Measurements from ENCODE around the gene FASLG. TPM values are rescaled to one million over a fixed set of nuclear protein-coding genes. Genes with fewer than 3 reads are reported as not detected.
"Not testable (repeated sequence)": the region's sequence is repeated elsewhere in the genome, so short reads cannot be mapped to it uniquely, and the experiment has no call there.

Gene FASLG
- total RNA-seq, 1 experiment from 2014 or later, result not detected

DNA sequence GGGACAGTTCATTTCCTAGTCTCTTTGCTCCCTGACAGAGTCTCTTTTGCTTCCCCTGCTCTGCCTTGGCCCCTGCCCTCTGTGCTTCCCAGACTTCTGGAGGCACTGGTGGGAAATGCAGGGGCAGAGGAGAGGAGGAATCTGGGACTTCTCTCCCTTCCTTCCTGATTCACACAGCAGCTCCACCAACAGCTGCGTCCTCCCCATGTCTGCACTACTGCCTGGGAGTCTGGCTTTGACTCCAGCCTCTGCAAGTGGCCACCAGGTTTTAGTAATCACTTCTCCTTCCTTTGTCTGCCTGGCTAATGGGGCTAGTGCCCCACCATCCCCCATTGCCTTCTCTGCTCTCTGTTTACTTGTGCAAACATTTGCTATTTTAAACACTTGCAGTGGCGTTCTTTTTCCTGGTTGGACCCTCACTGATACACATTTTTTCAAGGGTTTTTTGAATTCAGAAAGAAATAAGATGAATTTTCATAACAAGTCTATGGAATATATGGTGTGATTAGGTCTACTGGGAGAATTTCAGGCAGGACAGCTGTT lies 21.9 kb downstream of the FASLG start:
- DNase-seq (ENCODE audit: low spot score), result no peak

DNA sequence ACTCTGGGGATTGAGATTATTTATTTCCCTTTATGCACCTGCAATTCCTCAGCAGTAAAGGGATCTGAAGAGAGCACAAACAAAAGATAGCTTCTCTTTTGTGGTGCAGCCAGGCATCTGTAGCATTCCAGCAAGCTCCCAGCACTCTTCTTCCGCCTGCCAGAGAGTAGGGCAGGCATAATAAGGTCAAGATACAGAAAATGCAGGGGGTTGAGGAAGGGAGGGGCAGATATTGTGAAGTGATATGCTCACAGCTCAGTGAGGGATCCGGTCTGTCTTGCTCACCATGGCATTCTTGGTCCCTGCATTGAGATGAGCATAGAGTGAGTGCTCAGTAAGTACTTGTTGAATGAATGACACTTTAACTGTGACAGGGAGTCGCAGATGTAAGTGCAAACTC lies 23.9 kb downstream of the FASLG start:
- DNase-seq (ENCODE audit: low spot score), result no peak

DNA sequence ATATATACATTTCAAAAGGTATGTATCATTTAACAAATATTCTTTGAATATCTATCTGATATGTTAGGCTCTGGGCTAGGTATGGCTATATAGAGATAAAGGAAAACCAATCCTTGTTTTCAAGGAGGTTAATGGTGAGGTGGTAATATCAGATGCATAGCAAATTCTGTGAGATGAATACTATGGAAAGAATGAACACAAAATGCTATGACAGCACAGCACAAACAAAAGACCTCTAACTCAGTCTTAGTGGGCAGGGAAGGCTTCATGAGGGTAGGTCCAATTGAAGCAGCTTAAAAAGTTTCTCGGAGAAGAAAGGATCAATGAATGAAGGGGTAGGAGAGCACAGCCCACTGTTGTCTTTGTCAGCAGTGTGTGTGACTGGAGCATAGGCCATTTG lies 27.2 kb downstream of the FASLG start:
- no peak for DNase-seq (ENCODE audit: low spot score)

DNA sequence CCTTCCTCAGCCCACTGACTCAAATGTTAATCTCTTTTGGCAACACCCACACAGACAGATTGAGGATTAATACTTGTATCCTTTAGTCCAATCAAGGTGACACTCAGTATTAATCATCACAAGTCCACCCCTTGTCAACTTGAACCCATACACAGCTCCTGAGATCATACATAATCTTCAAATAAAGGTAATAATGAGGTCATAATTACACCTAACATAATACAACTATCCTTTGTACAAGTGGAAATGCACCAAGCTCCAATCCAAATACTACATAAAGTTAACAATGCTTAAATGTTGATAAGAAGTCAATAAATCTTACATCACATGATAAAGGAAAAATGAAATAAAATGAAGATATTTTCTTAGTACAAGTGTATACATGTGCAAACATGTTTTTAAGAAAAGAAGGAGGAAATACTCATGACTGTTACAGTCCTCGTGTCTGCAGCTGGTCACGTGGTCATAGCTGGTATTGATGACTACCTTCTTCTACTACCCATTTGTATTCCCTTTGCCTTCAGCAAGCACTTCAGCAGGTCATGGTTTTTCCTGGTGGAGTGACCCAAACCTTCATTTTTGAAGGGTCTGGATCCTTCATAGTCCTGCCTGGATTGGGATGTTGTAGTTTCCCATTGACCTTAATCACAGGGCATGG lies 29.7 kb downstream of the FASLG start:
- not testable (repeated sequence) for DNase-seq (ENCODE audit: low spot score)

DNA sequence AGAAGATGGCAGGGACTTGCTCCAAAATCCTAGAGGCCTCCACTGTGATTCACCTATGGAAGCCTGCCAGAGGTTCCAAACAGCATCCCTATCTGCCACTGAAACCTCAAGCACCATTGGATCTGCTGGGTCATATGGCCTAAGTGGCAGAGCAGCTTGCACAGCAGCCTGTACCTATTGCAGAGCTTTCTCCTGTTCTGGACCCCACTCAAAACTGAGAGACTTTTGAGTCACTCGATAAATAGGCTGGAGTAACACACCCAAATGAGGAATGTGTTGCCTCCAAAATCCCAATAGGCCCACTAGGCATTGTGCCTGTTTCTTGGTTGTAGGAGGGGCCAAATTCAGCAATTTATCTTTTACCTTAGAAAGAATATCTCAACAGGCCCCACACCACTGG lies 32.0 kb downstream of the FASLG start:
- DNase-seq (ENCODE audit: low spot score), result not testable (repeated sequence)

DNA sequence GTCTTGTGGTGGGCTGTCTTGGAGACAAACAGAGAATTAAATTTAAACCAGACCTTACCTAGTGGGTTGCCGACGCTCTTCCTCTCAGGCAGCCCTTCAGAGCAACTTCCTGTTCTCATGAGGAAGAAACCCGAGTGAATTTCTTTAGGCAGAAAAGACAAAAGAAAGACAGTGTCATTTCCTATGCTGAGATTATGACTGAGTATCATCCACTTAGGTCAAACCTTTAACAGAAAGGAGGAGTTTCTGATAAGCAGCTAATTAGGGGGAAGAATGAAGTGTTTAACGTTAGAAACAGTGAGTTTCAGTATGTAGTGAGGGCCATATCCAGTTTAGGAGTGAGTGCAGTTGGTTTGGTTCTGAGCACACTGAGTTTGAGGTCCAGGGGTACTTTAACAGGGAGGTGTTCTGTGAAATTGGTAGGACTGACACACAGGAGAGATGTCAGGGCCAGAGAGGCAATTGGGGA lies 38.7 kb downstream of the FASLG start:
- no peak for DNase-seq (ENCODE audit: low spot score)

DNA sequence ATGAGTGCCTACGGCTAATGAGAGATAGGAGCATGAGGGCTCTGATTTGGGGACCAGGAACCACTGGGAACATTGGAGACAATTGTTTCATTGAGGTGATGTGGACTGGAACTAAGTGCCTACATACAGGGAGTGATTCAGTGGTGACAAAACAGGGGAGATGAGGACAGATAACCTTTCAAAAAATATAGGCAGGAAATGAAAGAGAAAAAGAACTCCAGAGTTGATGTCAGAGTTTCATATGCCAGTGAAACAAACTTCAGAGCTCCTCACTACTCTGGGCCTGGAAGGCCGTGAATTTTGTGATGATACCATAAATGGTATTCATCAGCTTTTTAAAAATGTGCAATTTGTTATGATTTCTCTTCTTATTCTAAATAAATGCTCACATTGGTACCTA lies 39.3 kb downstream of the FASLG start:
- no peak for DNase-seq (ENCODE audit: low spot score)

DNA sequence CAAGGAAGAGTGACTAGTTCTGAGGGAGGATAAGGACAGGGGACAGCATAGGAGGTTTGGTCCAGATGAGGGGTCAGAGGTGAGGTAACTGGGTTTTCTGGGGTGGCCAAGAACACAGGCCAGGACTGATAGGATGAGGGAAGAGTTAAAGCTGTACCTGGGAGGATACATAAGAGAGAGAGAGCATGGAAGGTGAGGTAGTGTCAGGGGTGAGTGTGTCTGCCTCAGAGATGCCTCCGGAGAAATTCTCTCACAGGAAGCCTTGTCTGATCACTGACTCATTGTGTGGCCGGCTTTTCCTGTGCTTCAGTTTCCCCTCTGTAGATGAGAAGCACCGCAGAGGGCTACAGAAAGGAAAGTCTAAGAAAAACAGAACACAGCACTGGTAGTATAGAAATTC lies 40.2 kb downstream of the FASLG start:
- DNase-seq (ENCODE audit: low spot score), result peak; percentile 41

DNA sequence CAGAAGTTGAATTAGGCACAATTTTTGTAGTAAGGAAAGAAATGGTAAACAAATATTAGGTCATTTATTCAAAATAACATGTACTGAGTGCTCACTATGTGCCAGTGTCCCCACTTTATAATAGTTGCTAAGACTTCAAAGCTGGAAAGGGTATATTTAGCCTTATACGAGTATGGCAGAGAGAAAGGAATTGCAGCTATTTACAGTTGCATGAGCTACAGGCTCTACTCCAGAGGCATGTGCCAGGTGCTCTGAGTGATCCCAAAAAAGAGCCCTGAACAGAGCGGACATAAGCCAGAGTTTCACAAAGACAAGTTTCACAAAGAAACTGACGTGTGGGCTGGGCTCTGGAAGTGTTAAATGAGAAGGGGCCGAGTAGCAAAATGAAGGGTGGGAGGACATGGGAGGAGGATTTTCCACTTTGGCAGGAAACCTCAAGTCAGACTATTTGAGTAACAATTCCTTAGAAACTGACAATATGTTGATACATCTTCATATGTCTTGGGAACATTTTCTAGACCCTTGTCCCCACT lies 40.9 kb downstream of the FASLG start:
- DNase-seq (ENCODE audit: low spot score), result no peak

DNA sequence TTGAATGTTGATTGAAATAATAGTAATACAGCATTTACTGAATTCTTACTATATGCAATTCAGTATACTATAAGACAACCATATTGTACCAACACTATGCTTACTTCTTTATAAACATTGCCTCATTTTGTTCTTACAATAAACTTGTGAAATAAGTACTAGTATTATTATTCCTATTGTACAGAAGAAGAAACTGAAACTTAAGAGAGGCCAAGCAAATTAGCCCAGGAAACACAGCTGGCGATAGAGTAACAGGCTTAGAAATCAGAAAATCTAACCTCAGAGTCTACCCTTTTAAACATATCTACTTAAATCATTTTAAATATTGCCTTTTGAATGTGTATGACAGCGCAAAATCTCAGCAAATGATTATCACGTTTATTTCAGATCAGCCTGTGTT lies 41.7 kb downstream of the FASLG start:
- no peak for DNase-seq (ENCODE audit: low spot score)

DNA sequence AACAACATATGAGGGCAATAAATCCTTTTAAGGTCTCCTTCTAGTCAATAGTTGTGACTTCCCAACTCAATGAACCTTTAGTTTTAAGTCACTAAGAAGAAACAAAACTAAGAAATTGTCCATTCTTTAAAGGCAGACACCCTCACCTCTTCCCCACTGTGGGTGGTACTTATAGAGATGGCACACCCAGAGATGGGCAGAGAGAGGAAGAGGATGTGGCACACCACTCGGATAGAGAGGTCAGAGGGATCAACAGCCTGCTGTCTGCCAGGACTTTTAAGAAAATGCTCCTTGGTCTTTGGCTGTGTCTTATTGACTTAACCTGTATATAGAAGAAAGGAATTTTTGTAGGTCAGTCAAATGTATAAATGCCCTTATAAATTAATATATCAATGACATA lies 45.1 kb downstream of the FASLG start:
- DNase-seq (ENCODE audit: low spot score), result no peak

DNA sequence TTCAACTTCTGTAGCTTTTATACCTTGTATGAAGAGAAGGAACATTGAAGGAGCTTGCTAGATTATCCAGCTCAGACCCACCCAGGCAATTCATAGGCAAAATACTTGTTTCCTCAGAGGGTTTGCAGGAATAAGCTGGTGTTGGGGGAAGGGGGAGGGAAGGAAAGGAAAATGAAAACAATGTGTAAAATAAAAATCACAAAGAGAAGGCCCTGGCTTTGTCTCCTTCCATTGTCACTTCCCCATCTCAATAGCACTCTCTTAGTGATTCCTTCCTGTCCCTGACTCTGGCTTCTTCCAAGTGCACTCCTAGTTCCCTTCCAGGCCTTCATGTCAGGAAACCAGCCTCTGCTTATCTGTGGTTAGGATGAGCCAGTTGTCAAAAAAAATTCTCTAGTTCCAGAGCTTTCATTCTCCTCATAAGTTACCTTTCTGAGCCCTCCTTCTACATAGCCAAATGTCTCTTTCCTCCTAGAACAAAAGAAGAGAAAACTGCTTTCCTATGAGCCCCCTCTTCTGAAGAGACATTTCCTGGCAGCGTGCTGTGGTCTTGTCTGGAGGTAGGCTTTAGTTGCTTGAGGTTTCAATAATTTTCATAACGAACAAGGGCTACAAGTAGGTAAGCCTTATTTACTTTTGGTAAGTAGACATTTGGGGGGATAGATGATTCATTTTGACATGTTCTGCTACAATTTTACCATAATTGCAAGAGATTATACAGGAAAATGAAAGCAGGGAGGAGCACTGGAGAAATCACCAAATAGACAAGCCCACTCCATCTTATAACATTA lies 45.7 kb downstream of the FASLG start:
- no peak for DNase-seq (ENCODE audit: low spot score)

DNA sequence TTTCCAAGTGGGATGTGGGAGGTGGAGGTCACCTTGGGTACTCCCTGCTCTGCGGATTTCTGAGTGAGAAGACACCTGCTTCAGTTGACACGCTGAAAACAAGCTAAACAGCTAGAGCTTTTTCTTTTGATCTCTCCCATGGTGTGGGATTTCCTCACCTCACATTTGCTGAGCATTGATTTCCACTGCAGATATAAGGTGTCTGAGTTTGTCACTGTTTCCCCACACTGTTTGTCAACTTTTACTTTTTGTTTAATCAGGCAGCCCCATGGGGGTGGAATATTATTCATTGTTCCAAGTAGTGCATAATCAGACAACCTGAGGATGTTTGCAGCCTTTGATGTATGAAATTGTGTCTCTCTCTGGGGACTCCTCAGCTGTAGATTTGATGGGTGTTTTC lies 49.5 kb downstream of the FASLG start:
- DNase-seq (ENCODE audit: low spot score), result no peak

DNA sequence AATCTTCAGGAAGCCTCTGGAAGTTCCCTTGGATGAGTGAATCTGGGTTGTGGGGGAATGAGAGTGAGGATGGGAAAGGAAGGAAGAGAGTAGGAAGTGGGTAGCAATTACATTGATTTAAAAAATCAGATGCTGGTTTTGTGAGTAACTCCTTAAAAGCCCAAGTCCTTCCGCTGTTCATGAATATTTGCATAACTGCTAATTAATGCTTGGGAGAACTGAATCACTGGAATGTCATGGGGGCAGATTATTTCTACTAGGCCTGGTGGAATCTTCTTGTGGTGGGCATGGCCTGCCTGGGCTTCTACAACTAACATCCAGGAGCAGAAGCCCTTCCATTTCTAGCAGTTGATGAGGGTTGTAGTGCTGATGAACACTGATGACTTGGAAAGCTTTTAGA lies 52.7 kb downstream of the FASLG start:
- DNase-seq (ENCODE audit: low spot score), result no peak

DNA sequence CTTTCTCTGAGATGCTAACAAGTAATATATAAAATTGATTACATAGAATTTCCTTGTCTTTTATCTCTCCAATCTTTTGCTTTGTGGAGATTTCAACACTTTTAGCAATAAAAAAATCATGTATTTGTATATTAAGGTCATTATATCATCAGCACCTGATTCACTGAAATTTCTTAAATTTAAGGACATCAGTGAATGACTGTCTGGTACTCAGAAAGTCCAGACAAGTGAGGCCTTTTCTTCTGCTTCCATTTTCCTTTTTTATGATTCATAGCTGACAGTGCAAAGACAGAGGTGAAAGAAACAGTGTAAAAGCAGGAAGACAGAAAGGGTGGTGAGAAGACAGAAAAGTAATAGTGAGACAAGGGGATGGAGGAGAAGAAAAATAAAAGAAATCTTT lies 54.6 kb downstream of the FASLG start:
- DNase-seq (ENCODE audit: low spot score), result no peak

Other genes starting within 250 kb of the FASLG start
- not detected in 2 replicates for gene C1orf105, start 238.4 kb upstream of the FASLG start, total RNA-seq (2014; rRNA removed; shearing (Covaris generic))
- gene PIGC, start 215.0 kb upstream of the FASLG start, total RNA-seq (2014; rRNA removed; shearing (Covaris generic)), result 56.0 and 62.8 TPM in 2 replicates
- 27.8 and 31.4 TPM in 2 replicates for gene SUCO, start 126.0 kb upstream of the FASLG start, total RNA-seq (2014; rRNA removed; shearing (Covaris generic))